Sigmoid colon (tissue), 7 donors: ENCODE data around the gene LRRC43. TPM values are rescaled to one million over a fixed set of nuclear protein-coding genes. Genes with fewer than 3 reads are reported as not detected.

Experiments used
- DNase-seq: peaks from one replicate; pipeline ENCODE4 v3.0.0-alpha.2; 2019
- H3K27ac ChIP-seq, 4 donors: fragments of 200-600 bp; sonication (generic); one replicate each; pipeline ENCODE4 v1.5.1; 2016 to 2019; ENCODE audit warnings: mild to moderate bottlenecking in 1 of 4
- H3K27me3 ChIP-seq, 3 donors: fragments of 200-600 bp; sonication (generic); one replicate each; pipeline ENCODE4 v1.5.1; 2019; ENCODE audit warnings: mild to moderate bottlenecking in 1 of 3
- H3K36me3 ChIP-seq, 4 donors: fragments of 200-600 bp; sonication (generic); one replicate each; pipeline ENCODE4 v1.5.1; 2016 to 2019
- H3K4me1 ChIP-seq, 4 donors: fragments of 200-600 bp; sonication (generic); one replicate each; pipeline ENCODE4 v1.5.1; 2017 to 2019
- H3K4me3 ChIP-seq, 4 donors: fragments of 200-600 bp; sonication (generic); one replicate each; pipeline ENCODE4 v1.5.1; 2017 to 2019; ENCODE audit warnings: mild to moderate bottlenecking in 2 of 4, moderate library complexity in 1 of 4
- H3K9me3 ChIP-seq, 4 donors: fragments of 200-600 bp in 3 of 4; sonication (generic) in 3 of 4; one replicate each; pipeline versions ENCODE4 v1.5.1 to v1.6.1; 2013 to 2019
- EP300 ChIP-seq, 4 donors: sonication (generic); formaldehyde crosslinking; IDR thresholded peaks; one replicate each; pipeline ENCODE4 v1.6.1; 2017; ENCODE audit warnings: antibody characterized with exemption in 4 of 4
- POLR2A ChIP-seq, 2 donors: fragments of 450-650 bp; IDR thresholded peaks; one replicate each; pipeline ENCODE4 v1.6.1; 2016; ENCODE audit warnings: antibody characterized with exemption in 2 of 2, mild to moderate bottlenecking in 2 of 2, moderate library complexity in 2 of 2
- POLR2AphosphoS5 ChIP-seq, 4 donors: sonication (generic); formaldehyde crosslinking; IDR thresholded peaks; one replicate each; pipeline ENCODE4 v1.6.1; 2017; ENCODE audit warnings: antibody characterized with exemption in 4 of 4
- WGBS, 2 donors: extraction: QIAGEN DNeasy Blood & Tissue Kit; methylation state at CpG; one replicate each; pipeline ENCODE4 v1.1.7; 2013; 5-methylcytosine and 5-hydroxymethylcytosine counted together
- intact Hi-C: fragments of 100-400 bp; cut with DNase I; formaldehyde crosslinking; loops from one replicate; pipeline ENCODE4 v1.15.1; 2023
- polyA plus RNA-seq, 3 donors: library from polyadenylated mRNA; stranded (reverse); fragments of 200-250 nt; gene quantifications; one replicate each; pipeline ENCODE4 v1.2.3, GENCODE V29; 2013
- total RNA-seq, 4 donors: library from RNA; depleted of rRNA; stranded (reverse); fragments of >200 nt; gene quantifications; one replicate each; pipeline ENCODE4 v1.1.0, GENCODE V29; 2016
- TF ChIP-seq, protein P1 (sequence below), 4 experiments: fragments of 450-650 bp in 3 of 4; fragments of 200-600 bp in 1 of 4; IDR thresholded peaks; one replicate each; pipeline ENCODE4 v1.5.1; 2016 to 2019; ENCODE audit warnings: antibody characterized with exemption in 4 of 4, mild to moderate bottlenecking in 3 of 4, moderate library complexity in 2 of 4
- donor health status: healthy with polysubstance abuse.
- donor health status: Bipolar disorder and iron deficiency.
- donor health status: healthy.

Gene LRRC43
- total and polyA plus RNA-seq, 7 donors = 0.19 to 4.4 (median 1.2) TPM; not detected in 3

DNA sequence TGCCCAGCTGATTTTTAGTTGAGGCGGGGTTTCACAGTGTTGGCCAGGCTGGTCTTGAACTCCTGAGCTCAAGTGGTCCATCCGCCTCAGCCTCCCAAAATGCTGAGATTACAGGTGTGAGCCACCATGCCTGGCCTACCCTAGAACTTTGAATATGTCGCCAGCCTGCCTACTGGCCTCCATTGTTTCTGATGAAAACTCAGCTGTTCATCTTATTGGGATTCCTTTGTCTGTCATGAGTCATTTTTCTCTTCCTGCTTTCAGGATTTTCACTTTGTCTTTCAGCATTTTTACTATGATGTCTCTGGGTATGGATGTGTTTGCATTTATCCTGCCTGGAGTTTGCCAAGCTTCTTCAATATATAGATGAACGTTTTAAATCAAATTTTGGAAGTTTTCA lies 12.5 kb downstream of the LRRC43 start:
- 94 to 96% methylated on average over 4 of the region's 4 CpGs for WGBS, 2 donors
- H3K27me3 ChIP-seq = peaks cover 0 to 10% (median 9%) of the 10 kb centered on the region in 3 donors

DNA sequence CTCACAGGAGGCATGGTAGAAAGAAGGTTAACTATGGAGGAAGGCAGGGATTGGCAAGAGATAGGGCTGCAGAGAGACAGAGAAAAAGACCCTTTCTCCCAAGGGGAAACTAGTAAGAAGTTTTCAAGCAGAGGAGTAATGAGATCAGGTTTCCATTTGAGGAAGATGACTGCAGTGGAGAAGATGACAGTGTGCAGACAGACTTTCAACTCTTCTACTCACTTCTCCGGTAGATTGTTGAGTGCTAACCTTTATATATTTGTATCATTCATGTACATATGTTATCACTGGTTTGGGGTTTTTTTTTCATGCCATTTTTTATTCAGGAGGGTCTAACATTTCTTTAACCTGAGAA lies 14.7 kb downstream of the LRRC43 start:
- 63 to 86% methylated on average over 1 of the region's 1 CpG for WGBS, 2 donors
- TF ChIP-seq POLR2A (IDR thresholded peaks at IDR 0.05) (no peak), EP300 (IDR thresholded peaks at IDR 0.05) (no peak), POLR2AphosphoS5 (IDR thresholded peaks at IDR 0.05) (no peak)
- TF ChIP-seq, protein P1, sequence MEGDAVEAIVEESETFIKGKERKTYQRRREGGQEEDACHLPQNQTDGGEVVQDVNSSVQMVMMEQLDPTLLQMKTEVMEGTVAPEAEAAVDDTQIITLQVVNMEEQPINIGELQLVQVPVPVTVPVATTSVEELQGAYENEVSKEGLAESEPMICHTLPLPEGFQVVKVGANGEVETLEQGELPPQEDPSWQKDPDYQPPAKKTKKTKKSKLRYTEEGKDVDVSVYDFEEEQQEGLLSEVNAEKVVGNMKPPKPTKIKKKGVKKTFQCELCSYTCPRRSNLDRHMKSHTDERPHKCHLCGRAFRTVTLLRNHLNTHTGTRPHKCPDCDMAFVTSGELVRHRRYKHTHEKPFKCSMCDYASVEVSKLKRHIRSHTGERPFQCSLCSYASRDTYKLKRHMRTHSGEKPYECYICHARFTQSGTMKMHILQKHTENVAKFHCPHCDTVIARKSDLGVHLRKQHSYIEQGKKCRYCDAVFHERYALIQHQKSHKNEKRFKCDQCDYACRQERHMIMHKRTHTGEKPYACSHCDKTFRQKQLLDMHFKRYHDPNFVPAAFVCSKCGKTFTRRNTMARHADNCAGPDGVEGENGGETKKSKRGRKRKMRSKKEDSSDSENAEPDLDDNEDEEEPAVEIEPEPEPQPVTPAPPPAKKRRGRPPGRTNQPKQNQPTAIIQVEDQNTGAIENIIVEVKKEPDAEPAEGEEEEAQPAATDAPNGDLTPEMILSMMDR (IDR thresholded peaks at IDR 0.05) = no peak
- Histone ChIP-seq H3K36me3 (no peaks in the 10 kb centered on the region), H3K4me1 (no peaks in the 10 kb centered on the region), H3K9me3 (no peaks in the 10 kb centered on the region), H3K4me3 (no peak overlapping the region), H3K27me3 (peaks cover 3 to 32% (median 27%) of the 10 kb centered on the region in 3 donors), H3K27ac (no peak overlapping the region)
- intact Hi-C loops = no loop called here
- DNase-seq = no peak

More for the DNA sequence above, 12.5 kb downstream of the LRRC43 start:
- no peak overlapping the region for H3K27ac ChIP-seq
- intact Hi-C loops = no loop called here
- no peaks in the 10 kb centered on the region for H3K36me3 ChIP-seq
- no peak for DNase-seq
- H3K4me3 ChIP-seq = no peak overlapping the region
- no peak for TF ChIP-seq POLR2A (IDR thresholded peaks at IDR 0.05)
- TF ChIP-seq, protein P1 (IDR thresholded peaks at IDR 0.05) = no peak
- no peak for TF ChIP-seq POLR2AphosphoS5 (IDR thresholded peaks at IDR 0.05)
- TF ChIP-seq EP300 (IDR thresholded peaks at IDR 0.05) = no peak
- H3K9me3 ChIP-seq = no peaks in the 10 kb centered on the region
- no peaks in the 10 kb centered on the region for H3K4me1 ChIP-seq

DNA sequence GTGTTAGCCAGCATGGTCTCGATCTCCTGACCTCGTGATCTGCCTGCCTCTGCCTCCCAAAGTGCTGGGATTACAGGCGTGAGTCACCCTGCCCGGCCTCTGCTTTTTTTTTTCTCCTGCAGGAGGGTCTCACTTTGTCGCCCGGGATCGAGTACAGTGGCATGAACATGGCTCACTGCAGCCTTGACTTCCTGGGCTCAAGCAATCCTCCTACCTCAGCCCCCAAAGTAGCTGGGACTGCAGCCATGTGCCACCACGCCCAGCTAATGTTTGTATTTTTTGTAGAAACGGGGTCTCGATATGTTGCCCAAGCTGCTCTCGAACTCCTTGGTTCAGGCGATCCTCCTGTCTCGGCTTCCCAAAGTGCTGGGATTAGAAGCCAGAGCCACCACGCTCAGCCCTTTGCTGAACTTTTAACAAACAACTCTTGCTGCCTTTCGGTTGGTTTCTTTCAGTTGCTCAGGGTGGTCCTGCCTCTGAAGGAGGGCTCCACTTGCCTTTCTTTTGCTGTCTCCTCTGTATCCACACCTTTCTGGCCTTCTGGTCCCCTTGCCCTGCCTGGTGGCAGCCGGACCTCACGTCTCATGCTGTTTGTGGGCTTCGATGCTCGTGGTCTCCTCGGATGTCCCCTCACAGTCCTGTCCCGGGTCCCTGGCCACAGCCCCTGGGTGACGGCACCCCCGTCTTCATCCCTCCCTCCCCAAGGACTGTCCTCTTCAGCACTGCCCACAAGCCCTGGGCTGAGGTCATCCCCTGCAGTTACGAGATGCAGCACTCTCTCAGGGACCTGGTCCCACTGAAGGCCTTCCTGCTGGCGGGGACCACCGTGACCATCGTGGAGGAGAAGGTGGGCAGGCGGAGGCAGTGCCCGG lies 16.8 kb downstream of the LRRC43 start:
- no peak for DNase-seq
- Histone ChIP-seq H3K4me1 (peaks cover 0 to 20% (median 19%) of the 10 kb centered on the region in 4 donors), H3K4me3 (no peak overlapping the region), H3K27me3 (peaks cover 15 to 54% (median 48%) of the 10 kb centered on the region in 3 donors), H3K9me3 (no peaks in the 10 kb centered on the region), H3K36me3 (no peaks in the 10 kb centered on the region), H3K27ac (no peak overlapping the region)
- 89 to 92% methylated on average over 29 of the region's 29 CpGs for WGBS, 2 donors
- no peak for TF ChIP-seq POLR2A (IDR thresholded peaks at IDR 0.05)
- no peak for TF ChIP-seq POLR2AphosphoS5 (IDR thresholded peaks at IDR 0.05)
- no peak for TF ChIP-seq EP300 (IDR thresholded peaks at IDR 0.05)
- TF ChIP-seq, protein P1 (IDR thresholded peaks at IDR 0.05) = no peak
- intact Hi-C loops = no loop called here

DNA sequence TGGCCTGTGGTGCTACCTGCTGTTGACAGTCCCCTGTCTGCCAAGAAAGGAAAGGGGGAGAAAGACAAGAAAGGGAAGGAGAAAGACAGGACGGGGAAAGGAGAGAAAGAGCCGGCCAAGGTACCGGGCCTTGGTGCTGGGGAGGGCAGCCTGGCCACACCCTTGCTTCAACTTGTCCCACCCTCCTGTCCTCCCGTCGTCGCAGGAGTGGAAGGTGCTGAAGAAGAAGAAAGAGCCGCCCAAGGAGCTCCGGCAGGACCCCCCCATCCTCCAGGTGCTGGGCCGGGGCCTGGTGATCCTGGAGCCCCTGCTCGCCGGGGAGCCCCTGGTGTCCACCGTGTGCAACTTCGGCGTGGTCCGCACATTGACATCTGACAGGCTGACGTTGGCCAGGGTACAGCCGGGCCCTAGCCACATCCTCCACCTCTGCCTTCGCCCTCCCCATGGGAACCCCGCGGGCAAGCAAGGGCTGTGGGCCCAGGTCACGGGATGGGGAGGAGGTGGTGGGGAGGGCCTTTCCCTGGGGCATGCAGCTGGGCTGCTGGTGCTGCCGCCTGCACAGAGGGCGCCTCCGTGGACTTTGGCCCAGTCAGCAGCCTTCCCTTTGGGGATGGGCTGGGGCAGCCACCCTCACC lies 17.7 kb downstream of the LRRC43 start:
- Histone ChIP-seq H3K4me1 (peaks cover 0 to 20% (median 19%) of the 10 kb centered on the region in 4 donors), H3K4me3 (no peak overlapping the region), H3K9me3 (no peaks in the 10 kb centered on the region), H3K27ac (no peak overlapping the region), H3K27me3 (peaks cover 15 to 63% (median 58%) of the 10 kb centered on the region in 3 donors), H3K36me3 (no peaks in the 10 kb centered on the region)
- intact Hi-C loops = no loop called here
- DNase-seq = no peak
- TF ChIP-seq EP300 (IDR thresholded peaks at IDR 0.05) = no peak
- no peak for TF ChIP-seq POLR2AphosphoS5 (IDR thresholded peaks at IDR 0.05)
- TF ChIP-seq, protein P1 (IDR thresholded peaks at IDR 0.05) = no peak
- TF ChIP-seq POLR2A (IDR thresholded peaks at IDR 0.05) = no peak
- whole genome bisulfite sequencing, 2 donors = 21 to 66% methylated on average over 24 of the region's 24 CpGs
